Measurements from ENCODE around the gene TLL1. TPM values are rescaled to one million over a fixed set of nuclear protein-coding genes. Genes with fewer than 3 reads are reported as not detected.

Gene TLL1
- total RNA-seq, 1 experiment from 2014 or later = not detected

DNA sequence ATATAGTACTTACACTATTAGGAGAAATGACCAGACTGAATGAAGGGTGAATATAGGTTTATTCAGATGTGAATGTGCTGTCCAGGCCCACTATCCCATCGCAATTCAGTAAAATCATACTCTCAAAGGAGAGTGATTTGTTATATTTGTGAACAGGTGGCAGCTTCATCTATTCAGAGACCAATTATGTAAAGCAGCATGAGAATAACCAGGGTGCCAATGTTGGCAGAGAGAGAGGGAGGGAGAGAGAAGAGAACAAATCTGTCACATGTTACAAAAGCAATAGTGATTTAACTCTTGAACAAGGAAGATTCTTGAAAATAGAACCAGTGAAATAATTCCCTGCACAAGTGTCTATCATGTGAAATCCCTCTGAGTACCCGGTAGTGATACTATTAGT lies 38.9 kb upstream of the TLL1 start:
- H4K5ac ChIP-seq (ENCODE audit: insufficient read length, low read depth, low read length) = no peak overlapping the region
- no peak overlapping the region for H2BK12ac ChIP-seq (ENCODE audit: insufficient read length, low read depth, low read length)
- no peaks in the 10 kb centered on the region for H3K36me3 Mint-ChIP-seq (ENCODE audit: insufficient read depth in 1 of 3, low read depth in 3 of 3)
- H3K9me3 Mint-ChIP-seq = peaks cover 0 to 4% of the 10 kb centered on the region in 2 experiments; a peak in 1 of 5 replicates
- no peak overlapping the region for H2BK20ac ChIP-seq (ENCODE audit: low read depth, low read length, poor library complexity, severe bottlenecking)
- no peak overlapping the region for H2BK120ac ChIP-seq (ENCODE audit: low read depth, low read length, poor library complexity, severe bottlenecking)
- no peak overlapping the region for H3K4me2 ChIP-seq (ENCODE audit: insufficient read depth, insufficient read length, low read length)
- H3K27ac ChIP-seq (ENCODE audit: insufficient read length, low read depth, low read length) = no peak overlapping the region
- H2AK5ac ChIP-seq (ENCODE audit: insufficient read length, low read length) = no peak overlapping the region
- H3K14ac ChIP-seq (ENCODE audit: insufficient read depth, low read length) = no peak overlapping the region
- H4K91ac ChIP-seq (ENCODE audit: insufficient read length, low read depth, low read length) = no peak overlapping the region
- H3K27ac Mint-ChIP-seq = no peak overlapping the region
- H4K20me1 ChIP-seq (ENCODE audit: control insufficient read depth, insufficient read depth, insufficient read length) = no peaks in the 10 kb centered on the region
- no peaks in the 10 kb centered on the region for H3K79me2 ChIP-seq (ENCODE audit: insufficient read depth, low read length)
- H3K4me1 Mint-ChIP-seq = 0 out of 4 replicates have a peak, but pooled peaks cover 0 to 2% of the 10 kb centered on the region in 2 experiments
- no peak for DNase-seq
- H2BK15ac ChIP-seq (ENCODE audit: low read depth, low read length) = no peak overlapping the region
- H3T11ph ChIP-seq (ENCODE audit: low read length) = no peak overlapping the region
- H3K9me3 ChIP-seq (ENCODE audit: control insufficient read depth, low read depth, low read length) = no peaks in the 10 kb centered on the region
- no peaks in the 10 kb centered on the region for H3K27me3 ChIP-seq (ENCODE audit: insufficient read depth, low read length)
- TF ChIP-seq, protein P1, sequence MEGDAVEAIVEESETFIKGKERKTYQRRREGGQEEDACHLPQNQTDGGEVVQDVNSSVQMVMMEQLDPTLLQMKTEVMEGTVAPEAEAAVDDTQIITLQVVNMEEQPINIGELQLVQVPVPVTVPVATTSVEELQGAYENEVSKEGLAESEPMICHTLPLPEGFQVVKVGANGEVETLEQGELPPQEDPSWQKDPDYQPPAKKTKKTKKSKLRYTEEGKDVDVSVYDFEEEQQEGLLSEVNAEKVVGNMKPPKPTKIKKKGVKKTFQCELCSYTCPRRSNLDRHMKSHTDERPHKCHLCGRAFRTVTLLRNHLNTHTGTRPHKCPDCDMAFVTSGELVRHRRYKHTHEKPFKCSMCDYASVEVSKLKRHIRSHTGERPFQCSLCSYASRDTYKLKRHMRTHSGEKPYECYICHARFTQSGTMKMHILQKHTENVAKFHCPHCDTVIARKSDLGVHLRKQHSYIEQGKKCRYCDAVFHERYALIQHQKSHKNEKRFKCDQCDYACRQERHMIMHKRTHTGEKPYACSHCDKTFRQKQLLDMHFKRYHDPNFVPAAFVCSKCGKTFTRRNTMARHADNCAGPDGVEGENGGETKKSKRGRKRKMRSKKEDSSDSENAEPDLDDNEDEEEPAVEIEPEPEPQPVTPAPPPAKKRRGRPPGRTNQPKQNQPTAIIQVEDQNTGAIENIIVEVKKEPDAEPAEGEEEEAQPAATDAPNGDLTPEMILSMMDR (conservative IDR thresholded peaks at IDR 0.05) = no peak
- no peaks in the 10 kb centered on the region for H3K27me3 Mint-ChIP-seq (ENCODE audit: low read depth)
- H4K8ac ChIP-seq (replicated peaks; ENCODE audit: insufficient read length, low read depth, low read length) = no peak overlapping the region
- H3K4ac ChIP-seq (ENCODE audit: low read depth, low read length) = no peak overlapping the region
- H2BK5ac ChIP-seq (ENCODE audit: insufficient read length, low read length) = no peak overlapping the region
- H3K4me3 Mint-ChIP-seq = no peak overlapping the region
- H3K79me1 ChIP-seq (ENCODE audit: insufficient read depth, low read depth, low read length, poor library complexity, severe bottlenecking) = no peaks in the 10 kb centered on the region
- no peak overlapping the region for H3K18ac ChIP-seq (ENCODE audit: insufficient read length, low read depth, low read length)
- no peak overlapping the region for H2AFZ ChIP-seq (ENCODE audit: low read length)
- H3K9ac ChIP-seq (ENCODE audit: extremely low read depth, insufficient read length, low read length) = no peak overlapping the region
- H3K56ac ChIP-seq (ENCODE audit: insufficient read length, low read depth, low read length) = no peak overlapping the region
- H3K23ac ChIP-seq (ENCODE audit: insufficient read length, low read depth, low read length) = no peak overlapping the region
- no peaks in the 10 kb centered on the region for H3K23me2 ChIP-seq (ENCODE audit: insufficient read length, low read depth, low read length, poor library complexity, severe bottlenecking)
- WGBS (ENCODE audit: extremely low coverage, insufficient read length, low lambda C conversion rate) = no CpG with 5 or more reads among the region's 2 CpGs
- no peaks in the 10 kb centered on the region; the same call in 1 of the 2 replicates for H3K4me1 ChIP-seq (ENCODE audit: insufficient read depth, low read length)
